ENCODE results near the gene SLC26A6.

The SLC26A6 gene, protein sequence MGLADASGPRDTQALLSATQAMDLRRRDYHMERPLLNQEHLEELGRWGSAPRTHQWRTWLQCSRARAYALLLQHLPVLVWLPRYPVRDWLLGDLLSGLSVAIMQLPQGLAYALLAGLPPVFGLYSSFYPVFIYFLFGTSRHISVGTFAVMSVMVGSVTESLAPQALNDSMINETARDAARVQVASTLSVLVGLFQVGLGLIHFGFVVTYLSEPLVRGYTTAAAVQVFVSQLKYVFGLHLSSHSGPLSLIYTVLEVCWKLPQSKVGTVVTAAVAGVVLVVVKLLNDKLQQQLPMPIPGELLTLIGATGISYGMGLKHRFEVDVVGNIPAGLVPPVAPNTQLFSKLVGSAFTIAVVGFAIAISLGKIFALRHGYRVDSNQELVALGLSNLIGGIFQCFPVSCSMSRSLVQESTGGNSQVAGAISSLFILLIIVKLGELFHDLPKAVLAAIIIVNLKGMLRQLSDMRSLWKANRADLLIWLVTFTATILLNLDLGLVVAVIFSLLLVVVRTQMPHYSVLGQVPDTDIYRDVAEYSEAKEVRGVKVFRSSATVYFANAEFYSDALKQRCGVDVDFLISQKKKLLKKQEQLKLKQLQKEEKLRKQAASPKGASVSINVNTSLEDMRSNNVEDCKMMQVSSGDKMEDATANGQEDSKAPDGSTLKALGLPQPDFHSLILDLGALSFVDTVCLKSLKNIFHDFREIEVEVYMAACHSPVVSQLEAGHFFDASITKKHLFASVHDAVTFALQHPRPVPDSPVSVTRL

DNA sequence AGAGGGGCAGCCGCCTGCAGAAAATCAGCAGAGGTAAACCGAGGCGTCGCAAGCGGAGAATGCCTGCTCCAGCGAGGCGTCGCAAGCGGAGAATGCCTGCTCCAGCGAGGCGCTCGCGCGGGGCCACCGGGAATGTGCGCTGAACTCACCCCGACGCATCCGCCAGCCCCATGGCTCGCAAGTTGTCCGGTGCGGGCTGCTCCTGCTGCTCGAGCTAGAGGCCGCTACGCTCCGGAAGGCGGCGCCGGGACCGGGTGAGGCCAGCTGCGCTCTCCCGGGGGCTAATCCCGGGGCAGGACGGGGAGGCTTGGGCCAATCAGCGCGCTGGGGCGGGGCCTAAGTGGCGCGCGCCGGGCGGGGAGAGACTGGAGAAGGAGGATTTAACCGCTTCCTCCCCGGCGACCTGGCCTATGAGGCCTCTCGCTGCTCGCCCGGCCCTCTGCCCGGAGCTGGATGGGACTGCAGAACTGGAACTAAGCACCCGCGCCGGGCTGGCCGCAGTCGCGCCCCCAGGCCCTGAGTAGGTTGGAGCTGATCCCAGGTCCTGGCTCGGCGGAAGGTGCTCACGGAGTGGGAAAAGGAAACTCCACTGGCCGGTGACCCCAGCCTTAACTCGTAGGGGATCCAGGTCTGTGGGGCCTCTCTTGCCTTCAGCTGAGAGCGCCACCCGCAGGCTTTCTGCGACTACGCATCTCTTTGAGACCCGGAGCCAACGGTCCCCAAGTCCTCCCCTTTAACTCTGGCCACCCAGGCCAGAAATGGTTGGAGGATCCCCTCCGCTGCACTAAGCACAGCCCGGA is at the start of gene SLC26A6:
Gene SLC26A6, minus strand, starts transcription at position 240 of the 800 bp plus-strand sequence. Its CDS starts 68 bp downstream, at position 172.
- peak; percentile 51 to 86 for DNase-seq

DNA sequence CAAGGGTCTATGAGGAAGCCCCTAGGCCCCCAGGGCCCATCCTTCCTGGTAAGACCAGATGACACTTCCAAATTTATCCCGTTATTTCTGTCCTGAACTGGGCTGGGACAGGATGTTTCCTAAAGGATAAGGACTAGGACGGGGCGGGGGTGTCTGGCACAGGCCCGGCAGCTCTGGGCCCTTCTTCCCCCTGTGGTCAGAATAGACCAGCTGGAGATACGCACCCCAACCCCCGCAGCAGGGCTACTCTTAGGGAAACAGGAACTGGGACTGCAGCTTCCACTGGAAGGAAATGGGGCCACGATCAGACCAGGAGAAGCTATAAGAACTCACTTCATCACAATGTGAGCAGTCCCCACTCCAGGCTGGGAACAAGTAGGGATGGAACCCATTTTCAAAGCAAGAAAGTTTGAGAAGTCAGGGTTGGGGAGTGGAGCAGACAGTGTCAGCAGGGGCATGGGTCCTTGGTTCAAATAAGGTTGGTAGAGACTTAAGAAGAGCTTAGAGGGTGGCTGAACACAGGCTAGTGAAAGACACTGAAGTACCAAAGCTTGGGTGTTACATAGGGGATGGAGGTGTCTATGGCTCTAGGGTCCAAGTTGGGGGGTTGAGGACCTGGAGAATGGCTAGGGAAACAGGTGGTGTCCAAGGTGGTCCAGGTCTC is 49.4 kb upstream of the SLC26A6 start:
- DNase-seq = no peak

DNA sequence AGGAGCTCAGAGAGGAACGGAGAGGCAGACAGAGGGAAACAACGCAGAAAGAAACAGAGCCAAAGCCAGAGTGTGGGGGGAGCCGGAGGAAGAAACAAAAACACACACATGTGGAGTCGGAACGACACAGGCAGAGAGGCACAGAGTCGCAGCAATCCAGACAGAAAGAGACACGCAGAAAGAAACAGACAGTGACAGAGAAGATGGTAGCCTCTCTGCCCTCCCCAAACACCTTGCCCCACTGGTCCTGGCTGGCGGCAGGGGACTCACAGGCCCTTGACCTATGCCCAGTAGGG is 48.7 kb upstream of the SLC26A6 start:
- no peak for DNase-seq

DNA sequence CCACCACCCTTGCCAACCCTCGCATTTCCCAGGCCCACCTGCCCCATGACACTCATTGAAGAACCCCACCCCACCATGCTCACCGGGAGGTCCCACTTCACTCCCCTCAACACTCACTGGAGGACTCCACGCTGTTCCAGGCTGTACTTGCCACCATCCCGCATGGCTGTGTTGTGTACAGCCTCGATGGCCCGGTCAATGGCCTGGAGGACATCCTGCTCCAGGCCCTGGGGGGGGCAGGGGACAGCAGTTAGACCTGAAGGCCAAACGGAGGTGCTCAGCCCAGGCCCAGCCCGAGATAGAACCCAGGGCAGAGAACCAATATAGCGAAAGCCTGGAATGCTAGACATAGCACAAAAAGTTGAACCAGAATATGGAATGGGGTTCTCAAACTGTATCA is 47.5 kb upstream of the SLC26A6 start:
- no peak for DNase-seq

DNA sequence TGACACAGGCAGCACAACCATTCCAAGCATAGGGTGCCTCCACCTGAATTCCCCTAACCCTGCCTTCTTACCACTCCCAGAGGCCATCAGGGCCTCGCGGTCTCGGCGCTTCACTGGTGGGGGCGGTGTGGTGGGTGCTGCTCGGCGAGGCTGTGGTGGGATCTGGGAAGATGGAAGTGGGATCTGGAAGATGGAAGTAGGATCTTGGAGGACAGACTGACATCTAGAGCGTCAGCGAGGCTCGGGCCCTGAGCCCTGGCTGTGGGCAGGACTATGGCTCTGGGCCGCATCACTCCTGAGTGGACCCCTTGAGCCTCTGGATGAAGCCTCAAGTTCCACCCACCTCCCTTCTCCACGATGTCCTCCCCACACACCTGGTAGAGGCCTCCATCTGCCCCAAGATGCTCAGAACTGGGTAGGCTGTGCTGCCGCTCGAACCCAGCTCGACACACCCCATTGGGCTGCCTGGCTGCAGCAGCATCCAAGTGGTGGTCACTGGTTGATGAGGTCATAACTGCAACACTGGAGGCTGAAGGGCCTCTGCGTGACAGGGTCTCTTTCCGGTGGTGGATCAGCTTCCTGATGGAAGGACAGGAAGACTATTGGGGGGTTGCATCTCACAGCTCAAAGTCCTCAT is 46.8 kb upstream of the SLC26A6 start:
- DNase-seq = no peak

DNA sequence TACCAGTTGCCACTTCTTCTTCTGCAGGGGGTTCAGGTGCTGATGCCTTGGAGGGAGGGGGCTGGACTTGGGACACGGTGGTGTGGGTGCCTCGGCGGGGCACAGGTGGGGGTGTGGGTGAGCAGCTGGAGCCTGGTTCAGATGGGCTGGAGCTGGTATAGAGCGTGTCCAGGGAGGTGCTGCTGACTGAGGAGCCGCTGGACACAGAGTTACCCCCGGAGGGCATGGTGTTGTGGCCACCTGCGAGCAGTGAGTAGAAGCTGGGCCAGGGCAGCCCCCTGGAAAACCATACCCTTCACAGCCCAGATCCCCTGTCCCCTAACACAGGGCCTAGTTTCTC is 46.2 kb upstream of the SLC26A6 start:
- no peak for DNase-seq

DNA sequence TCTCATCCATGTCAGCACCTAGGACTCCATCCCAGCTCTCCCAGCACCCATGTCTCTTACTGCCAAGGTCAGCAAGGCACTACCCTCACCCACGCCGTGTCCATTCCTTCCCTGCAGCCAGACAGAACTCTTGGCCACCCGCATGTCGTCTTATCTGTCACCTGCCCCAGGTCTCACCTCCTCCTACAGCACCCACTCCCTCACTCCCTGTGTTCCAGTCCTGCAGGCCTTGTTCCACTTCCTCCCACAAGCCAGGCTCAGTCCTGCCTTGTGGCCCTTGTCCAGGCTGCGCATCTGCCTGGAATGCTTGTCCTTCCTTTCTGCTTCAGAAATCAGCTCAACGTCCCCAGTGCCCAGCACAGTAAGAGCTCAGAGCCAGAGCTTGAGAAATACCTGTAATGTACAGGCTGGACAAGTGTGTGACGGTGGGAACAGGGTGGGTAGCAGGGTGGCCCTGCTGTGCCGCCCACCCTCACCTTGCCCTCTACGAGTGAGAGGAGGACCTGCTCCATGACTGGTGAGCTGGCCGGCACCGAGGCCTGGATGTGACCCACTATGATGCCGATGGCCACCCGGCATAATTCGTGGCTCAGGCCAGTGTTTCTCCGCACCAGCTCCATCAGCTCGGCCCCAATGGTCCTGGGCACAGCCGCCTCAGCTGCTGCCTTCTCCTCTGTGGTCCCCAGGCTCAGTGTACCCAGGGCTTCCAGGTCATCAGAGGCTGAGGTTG is 45.7 kb upstream of the SLC26A6 start:
- no peak for DNase-seq

DNA sequence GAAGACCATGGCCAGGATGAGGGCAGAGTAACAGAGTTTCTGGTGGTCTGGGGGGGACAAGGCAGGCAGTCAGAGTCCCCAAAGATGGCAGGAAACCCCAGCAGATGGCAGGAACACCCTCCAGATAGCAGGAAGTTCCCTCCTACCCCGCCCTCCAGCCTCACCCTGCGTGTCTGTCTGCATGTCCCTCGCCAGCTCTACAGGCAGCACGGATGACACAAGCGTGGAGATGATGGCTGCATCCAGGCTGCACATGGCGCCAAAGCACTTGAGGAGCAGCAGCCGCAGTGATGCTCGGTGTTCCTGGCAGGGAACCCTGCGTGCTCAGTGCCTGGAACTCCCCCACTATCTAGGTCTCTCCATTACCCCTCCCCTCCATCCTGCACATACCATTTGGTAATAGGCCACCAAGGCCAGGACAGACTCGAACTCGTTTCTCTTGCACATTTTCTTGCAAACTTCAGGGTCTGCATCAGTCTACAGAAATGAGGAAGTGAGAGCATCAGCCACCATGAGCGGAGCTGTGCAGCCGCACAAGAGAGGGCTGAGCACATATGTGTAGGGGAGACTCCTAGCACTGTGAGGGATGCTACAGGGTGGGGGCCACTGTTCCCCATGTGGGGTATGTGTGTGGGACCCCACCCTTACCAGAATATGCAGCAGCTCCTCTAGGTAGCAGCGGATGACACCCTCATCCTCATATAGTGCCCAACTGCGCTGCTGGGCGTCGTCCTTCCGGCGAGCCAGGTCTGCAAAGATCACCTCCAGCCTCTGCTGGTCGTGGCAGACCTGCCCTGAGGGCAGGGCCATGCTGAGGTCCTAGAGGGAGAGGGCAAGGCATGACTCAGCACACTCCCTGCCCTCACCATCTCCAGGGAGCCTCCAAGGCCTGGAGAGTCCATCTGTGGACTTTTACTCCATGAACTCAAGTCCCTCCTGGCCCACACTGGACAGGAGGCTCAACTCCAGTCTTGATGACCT is 44.4 kb upstream of the SLC26A6 start:
- no peak for DNase-seq

DNA sequence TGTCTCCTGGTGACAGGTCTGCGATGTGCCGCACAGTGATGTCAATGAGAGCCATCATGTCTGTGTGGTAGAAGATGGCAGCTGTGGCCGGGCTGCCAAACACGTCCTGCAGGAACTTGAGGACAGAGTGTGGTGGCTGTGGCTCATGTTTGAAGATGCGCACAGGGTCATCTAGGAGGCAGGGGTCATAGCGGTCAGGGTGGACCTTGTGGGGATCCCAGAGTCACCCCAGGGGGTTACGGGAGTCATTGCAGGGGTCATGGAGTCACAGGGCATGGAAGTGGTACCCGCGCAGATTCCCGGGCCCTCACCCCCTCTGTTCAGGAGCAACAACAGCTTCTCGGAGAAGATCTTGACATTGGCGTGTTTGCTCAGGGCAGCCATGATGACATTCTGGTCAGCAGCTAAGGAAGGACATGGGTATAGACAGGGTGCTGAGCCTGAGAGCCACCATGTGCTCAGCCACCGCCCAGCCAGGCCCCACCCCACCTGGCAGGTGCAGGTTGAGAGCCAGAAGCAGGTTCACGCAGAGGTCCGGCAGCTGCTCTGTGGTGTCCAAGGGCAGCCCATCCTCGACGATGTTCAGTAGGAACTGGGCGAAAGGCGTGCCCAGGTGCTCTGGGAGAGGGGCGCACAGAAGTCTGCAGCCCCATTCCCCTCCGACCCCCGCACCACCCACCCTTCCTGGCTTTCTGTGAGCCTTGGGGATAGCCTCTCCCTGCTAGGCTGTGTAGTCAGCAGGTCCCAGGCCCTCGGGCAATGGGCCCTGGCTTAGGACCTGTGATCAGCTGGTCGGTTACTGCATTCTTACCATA is 43.5 kb upstream of the SLC26A6 start:
- DNase-seq = no peak

DNA sequence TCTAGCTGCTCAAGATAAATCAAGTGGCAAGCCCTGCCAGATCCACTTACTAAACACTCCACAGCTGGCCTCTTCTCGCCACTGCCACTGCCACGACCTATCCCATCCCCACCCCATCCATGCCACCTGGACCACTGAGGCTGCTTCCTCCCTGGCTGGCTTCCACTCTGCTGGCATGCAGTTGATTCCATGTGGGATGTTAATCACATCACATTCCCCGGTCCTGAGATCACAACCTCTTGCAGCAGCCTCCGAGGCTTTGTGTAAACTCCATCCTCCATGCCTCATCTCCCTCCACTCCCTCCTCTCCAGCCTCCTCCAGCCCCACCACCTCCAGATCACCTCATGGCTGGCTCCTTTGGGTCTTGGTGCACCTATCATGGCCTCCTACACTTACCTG is 42.8 kb upstream of the SLC26A6 start:
- no peak for DNase-seq

DNA sequence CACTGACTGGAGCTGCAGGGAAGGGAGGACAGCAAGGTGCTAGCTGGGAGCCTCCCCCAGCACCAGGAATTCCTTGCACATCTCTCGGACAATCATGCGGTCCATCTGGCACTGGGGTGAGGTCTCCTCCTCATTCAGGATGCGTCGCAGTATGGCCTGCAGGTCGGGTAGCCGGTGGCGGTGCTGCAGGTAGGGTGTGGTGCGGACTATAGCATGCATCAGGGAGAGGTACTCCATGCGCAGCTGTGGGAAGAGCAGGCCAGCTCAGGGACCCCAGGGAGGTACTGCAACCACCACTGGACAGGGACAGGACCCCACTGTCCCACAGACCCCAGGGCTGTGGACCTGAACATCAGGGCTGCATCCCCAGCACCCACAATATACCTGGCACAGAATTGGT is 39.2 kb upstream of the SLC26A6 start:
- no peak for DNase-seq

DNA sequence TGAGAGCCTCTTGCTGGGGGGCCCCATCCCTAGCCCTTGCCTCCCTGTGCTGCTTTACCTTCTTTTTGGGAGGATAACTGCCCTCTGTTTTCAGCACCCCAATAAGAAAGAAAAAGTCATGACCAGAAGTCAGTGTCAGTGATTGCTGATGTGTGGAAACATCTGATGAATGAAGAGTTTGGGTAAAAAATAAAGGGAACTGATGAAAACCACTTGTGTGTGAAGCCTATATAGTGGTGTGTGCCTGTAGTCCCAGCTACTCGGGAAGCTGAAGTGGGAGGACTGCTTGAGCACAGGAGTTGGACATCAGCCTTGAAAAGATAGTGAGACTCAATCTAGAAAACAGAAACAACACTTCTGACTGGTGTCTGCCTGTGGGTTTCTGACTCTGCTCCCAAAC is 37.3 kb upstream of the SLC26A6 start:
- DNase-seq = no peak

DNA sequence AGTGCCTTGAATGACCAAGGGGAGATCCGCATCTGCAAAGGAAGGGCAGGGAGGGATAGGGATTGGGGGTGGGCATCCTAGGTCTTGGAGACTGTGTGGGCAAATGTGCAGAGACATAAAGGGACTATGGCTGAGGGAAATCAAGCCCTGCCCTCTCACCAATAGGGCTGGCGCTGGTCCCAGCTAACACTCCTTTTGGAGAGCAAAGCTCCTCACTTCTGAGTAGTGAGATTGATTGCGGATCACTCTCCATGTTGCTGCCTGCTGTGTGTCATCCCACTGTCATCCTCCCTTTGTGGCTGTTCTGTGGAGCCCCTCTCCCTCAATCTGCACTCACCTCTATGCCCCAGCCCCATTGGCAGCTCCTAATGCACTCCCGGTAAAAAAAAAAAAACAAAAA is 29.7 kb upstream of the SLC26A6 start:
- no peak for DNase-seq

DNA sequence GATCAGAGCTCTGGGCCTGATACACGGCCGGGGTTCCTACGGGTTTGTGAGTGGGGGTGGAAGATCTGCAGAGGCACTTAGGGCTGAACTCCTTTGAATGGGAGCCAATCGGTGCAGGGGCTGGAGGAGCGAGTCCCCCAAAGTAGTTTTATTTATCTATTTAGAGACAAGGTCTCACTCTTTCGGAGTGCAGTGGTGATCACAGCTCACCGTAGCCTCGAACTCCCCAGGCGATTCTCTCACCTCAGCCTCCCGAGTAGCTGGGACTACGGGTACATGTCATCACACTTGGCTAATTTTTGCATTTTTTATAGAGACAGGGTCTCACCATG is 29.0 kb upstream of the SLC26A6 start:
- no peak for DNase-seq

DNA sequence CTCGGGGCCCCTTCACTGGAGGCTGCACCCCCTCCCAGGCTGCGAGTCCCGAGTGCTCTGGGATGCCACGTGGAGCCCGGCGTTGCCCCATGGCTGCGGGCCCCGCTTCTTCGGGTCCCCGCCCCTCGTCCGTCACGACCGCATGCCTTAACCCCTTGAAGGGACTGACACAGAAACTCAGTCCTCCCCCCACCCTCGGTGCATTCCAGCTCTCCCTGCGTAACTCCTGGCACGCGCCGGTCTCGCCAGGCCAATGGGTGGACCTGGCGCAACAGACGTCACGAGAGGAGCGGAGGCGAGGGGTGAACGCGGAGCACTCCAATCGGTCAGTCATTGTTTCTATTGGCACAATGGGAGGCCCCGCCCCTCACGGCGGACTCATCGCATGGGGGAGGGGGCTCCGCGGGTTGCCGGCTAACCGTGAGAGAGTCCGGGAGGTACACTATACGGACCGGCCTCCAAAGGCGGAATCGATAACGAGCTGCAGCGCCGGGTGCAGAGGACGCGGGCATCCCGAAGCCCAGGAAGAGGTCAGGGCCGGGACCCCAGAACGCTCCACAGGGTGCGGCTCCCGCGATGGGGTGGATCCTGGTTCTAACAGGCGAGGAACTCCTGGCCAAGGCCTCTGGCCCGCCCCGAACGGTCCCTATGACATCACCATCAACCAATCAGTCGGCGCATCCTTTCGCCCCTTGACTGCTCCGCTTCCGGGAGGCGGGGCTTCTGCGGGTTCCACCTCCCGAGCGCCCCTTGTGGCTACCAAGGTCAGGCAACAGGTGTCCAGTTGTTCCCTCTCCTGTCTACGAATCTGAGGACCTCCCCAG is 28.4 kb upstream of the SLC26A6 start:
- DNase-seq = peak; percentile 94

DNA sequence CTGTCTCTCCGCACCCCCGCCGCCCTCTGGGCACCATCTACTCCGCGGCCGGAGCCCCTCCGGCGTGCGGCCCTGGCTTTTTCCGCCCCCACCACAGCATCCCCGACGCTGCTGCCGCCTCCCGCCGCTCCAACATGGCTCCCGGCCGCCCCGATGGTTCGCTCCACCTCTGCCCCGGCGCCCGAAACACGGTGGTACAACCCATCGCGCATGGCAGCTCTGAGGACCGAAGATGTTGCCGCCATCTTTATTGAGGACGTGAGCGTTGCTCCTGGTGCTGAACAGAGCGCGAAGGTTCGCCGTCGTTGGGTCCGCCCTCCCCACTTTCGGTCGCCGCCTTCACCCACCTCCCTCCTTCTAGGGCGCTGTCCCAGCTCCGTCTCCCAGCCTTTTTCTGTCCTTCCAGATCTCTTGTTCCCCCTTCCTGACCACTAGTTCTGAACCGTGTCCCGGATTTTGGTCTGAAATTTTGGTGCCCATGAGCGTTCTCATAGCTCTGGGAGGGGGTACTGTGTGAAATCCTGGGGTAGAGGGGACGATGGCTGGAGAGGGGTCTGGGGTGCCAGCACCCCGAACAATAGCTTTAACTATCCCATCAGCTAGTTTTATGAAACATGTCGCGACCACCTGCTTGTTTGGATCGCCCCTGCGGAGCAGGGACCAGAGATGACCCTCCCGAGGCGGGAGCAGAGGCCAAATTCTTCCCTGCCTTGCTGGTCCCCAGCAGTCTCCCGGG is 27.7 kb upstream of the SLC26A6 start, which contains the start of gene CELSR3:
Gene CELSR3, minus strand, starts transcription at position 134 of the 736 bp plus-strand sequence. CDS start 252 bp downstream, outside the sequence.
- peak in 1 of 2 experiments; percentile 41 for DNase-seq

DNA sequence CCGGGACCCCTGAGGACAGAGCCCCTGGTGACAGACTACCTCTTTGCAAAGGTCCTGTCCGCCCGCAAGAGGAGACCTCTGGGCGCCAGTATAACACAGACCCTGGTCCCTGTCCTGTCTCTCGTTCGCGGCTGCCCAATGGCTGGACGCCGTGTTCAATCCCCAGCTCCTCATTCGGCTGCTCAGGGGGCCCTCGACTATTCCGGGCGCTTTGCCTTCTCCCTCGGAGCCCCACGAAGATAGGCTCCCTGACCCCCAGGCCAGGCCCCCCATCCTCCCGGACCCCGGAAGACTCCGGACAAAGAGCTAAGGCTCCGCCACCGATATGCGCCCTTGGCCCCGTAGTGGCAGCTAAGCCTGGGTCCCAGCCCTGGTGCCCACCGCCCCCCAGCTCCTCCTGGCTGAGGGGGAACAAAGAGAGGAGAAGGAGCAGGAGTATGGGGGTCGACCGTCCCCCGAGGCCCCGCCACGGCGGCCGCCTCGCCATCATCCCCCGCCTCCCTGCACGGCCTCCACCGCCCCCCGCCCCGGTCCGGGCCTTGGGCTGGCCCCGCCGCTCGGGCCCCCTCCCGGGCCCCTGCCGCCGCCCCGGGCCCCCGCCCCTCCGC is 27.0 kb upstream of the SLC26A6 start:
- no peak for DNase-seq

Data from cerebellar nuclear complex (tissue), 1 donor.